BLaER1 treated with 17β-estradiol and CSF1 and Interleukin-3, amounts not matched to agents 10 nM and 100 nM (cell line): ENCODE measurements around the gene HLCS.

Source experiments
- H3K27ac ChIP-seq, 11 experiments: shearing (Covaris generic); formaldehyde crosslinking; 2 replicates each; pipeline ENCODE4 v1.8.1; 2022
- H3K27me3 ChIP-seq, 11 experiments: shearing (Covaris generic); formaldehyde crosslinking; 2 replicates each; pipeline ENCODE4 v1.8.1; 2022
- H3K36me3 ChIP-seq, 11 experiments: shearing (Covaris generic); formaldehyde crosslinking; 2 replicates each; pipeline ENCODE4 v1.8.1; 2022
- H3K4me1 ChIP-seq, 10 experiments: shearing (Covaris generic); formaldehyde crosslinking; 2 replicates each; pipeline ENCODE4 v1.8.1; 2022
- H3K4me2 ChIP-seq, 11 experiments: shearing (Covaris generic); formaldehyde crosslinking; 2 replicates each; pipeline ENCODE4 v1.8.1; 2022
- H3K4me3 ChIP-seq, 10 experiments: shearing (Covaris generic); formaldehyde crosslinking; 2 replicates each; pipeline ENCODE4 v1.8.1; 2022
- H3K9ac ChIP-seq, 11 experiments: shearing (Covaris generic); formaldehyde crosslinking; 2 replicates each; pipeline ENCODE4 v1.8.1; 2022
- H3K9me3 ChIP-seq, 11 experiments: shearing (Covaris generic); formaldehyde crosslinking; replicated peaks in 1 of 11; 2 replicates each; pipeline ENCODE4 v1.8.1; 2022
- H4K20me1 ChIP-seq, 11 experiments: shearing (Covaris generic); formaldehyde crosslinking; 2 replicates each; pipeline ENCODE4 v1.8.1; 2022
- Cebpa-rat ChIP-seq, 11 experiments: shearing (Covaris generic); IDR thresholded peaks; 2 replicates each; pipeline ENCODE4 v1.8.1; 2022

The HLCS gene

DNA sequence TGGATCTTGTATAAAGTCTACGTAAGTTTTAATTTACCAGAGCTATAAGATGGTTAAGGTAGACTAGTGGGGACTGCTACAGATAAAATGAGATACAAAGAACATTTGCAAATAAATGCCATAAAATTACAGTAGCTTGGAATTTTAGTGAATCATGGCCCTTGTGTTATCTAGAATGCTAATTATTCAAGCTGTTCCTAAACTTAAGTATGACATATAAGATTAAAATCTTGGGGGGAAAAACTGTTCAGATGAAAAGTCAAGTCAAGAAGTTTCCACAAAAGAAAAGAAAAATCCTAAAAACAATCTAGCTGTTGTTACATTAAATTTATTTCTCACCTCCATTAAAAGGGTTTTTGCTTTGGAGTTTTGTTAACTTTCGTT lies 215.9 kb downstream of the HLCS start:
- no peak for TF ChIP-seq Cebpa-rat (IDR thresholded peaks at IDR 0.05)
- no peak overlapping the region for H3K27ac ChIP-seq
- no peaks in the 10 kb centered on the region for H4K20me1 ChIP-seq
- H3K36me3 ChIP-seq, result peaks cover 0 to 28% (median 0%) of the 10 kb centered on the region in 11 experiments; a peak in 9 of 22 replicates
- H3K27me3 ChIP-seq, result peaks cover 9 to 30% (median 26%) of the 10 kb centered on the region in 11 experiments; a peak in 21 of 22 replicates
- peaks cover 0 to 10% (median 5%) of the 10 kb centered on the region in 11 experiments; a peak in 8 of 22 replicates for H3K9me3 ChIP-seq
- no peak overlapping the region for H3K4me2 ChIP-seq
- H3K4me3 ChIP-seq, result no peak overlapping the region
- peaks cover 7 to 11% (median 9%) of the 10 kb centered on the region in 10 experiments for H3K4me1 ChIP-seq
- H3K9ac ChIP-seq, result no peak overlapping the region

DNA sequence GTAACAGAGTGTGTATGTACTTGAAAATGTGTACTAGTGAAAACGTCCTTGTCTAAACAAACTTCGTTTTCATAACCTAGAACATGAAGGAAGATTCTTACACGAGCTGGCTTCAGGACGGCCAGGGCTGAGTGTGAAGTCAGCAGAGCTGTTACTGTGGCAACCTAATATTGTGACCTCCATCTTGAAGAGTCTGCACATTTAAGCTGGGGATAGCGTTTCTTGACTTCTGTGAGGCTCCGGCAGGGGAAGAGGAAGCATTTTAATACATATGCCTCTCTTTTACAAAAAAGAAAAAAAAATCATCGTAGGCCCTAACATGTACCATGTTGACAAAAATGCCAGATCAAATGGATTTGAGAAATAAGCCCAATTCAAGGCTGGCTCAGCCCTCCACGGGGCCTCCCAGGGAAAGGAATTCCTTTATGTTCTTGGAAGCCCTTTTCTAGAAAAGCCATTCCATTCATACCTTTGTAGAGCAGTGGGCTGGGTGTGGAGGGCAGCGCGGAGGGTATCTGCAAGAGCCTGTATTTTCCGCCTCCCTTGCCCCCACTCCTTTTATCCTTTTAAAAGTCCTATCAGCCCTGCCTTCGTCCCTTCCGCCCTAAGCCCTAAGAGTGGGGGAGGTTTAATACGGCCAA lies 216.4 kb downstream of the HLCS start:
- no peak overlapping the region for H3K4me3 ChIP-seq
- H3K27ac ChIP-seq, result no peak overlapping the region
- H3K9me3 ChIP-seq, result peaks cover 0 to 10% (median 5%) of the 10 kb centered on the region in 11 experiments; a peak in 8 of 22 replicates
- peaks cover 7 to 11% (median 9%) of the 10 kb centered on the region in 10 experiments for H3K4me1 ChIP-seq
- H3K27me3 ChIP-seq, result peaks cover 9 to 35% (median 30%) of the 10 kb centered on the region in 11 experiments; a peak in 21 of 22 replicates
- no peak overlapping the region for H3K9ac ChIP-seq
- TF ChIP-seq Cebpa-rat (IDR thresholded peaks at IDR 0.05), result no peak
- peaks cover 0 to 23% (median 0%) of the 10 kb centered on the region in 11 experiments; a peak in 8 of 22 replicates for H3K36me3 ChIP-seq
- H4K20me1 ChIP-seq, result no peaks in the 10 kb centered on the region
- H3K4me2 ChIP-seq, result no peak overlapping the region

DNA sequence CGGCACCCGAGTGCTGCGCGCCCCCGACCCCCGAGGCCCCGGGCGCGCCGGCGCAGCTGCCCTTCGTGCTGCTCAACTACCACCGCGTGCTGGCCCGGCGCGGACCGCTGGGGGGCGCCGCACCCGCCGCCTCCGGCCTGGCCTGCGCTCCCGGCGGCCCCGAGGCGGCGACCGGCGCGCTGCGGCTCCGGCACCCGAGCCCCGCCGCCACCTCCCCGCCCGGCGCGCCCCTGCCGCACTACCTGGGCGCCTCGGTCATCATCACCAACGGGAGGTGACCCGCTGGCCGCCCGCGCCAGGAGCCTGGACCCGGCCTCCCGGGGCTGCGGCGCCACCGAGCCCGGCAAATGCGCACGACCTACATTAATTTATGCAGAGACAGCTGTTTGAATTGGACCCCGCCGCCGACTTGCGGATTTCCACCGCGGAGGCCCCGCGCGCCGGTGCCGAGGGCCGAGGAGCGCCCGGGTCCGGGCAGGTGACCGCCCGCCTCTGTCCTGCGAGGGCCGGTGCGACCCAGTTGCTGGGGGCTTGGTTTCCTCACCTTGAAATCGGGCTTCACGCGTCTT lies 218.6 kb downstream of the HLCS start:
- peaks cover 0 to 10% (median 5%) of the 10 kb centered on the region in 11 experiments; a peak in 8 of 22 replicates for H3K9me3 ChIP-seq
- peaks cover 7 to 12% (median 9%) of the 10 kb centered on the region in 10 experiments for H3K4me1 ChIP-seq
- H3K4me3 ChIP-seq, result no peak overlapping the region
- H3K36me3 ChIP-seq, result peaks cover 0 to 5% (median 0%) of the 10 kb centered on the region in 11 experiments; a peak in 3 of 22 replicates
- H3K27me3 ChIP-seq, result peaks cover 9 to 39% (median 32%) of the 10 kb centered on the region in 11 experiments; a peak in 21 of 22 replicates
- TF ChIP-seq Cebpa-rat (IDR thresholded peaks at IDR 0.05), result no peak
- H3K9ac ChIP-seq, result no peak overlapping the region
- no peak overlapping the region for H3K4me2 ChIP-seq
- no peaks in the 10 kb centered on the region for H4K20me1 ChIP-seq
- no peak overlapping the region for H3K27ac ChIP-seq

DNA sequence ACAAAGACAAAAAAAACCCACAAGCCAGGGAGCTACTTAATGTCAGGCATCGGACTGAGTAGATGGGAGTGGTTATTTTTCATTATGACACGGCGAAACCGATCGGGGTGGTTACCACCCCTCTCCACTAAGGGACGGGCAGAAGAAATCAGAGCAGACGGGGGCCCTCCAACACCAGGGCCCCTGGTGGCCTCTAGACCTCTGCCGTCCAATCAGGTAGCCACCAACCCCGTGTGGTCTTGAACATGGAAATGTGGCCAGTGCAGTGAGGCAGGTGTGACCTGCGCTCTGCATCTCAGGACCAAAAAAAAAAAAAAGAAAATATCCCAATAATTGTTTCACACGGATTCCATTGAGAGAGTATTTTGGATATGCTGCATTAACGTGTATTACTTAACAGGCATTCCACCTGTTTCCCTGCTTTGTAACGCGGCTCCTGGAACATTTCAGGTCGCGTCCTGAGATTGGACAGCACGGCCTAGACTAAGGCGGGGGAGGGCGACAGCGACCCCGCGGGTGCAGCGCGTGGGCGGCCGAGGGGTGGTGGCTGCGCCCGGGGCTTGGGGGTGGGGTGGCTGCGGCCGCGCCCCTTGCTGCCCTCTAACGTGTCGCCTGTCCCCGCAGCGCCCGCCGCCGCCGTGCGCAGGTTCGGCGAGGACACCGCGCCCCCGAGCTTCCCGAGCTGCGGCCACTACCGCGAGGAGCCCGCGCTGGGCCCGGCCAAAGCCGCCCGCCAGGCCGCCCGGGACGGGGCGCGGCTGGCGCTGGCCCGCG lies 219.2 kb downstream of the HLCS start:
- Histone ChIP-seq H3K27ac (no peak overlapping the region), H3K9ac (no peak overlapping the region), H3K9me3 (peaks cover 0 to 10% (median 5%) of the 10 kb centered on the region in 11 experiments; a peak in 8 of 22 replicates), H3K4me2 (no peak overlapping the region), H3K4me3 (no peak overlapping the region), H3K36me3 (peaks cover 0 to 4% (median 0%) of the 10 kb centered on the region in 11 experiments; a peak in 2 of 22 replicates), H3K27me3 (peaks cover 9 to 39% (median 32%) of the 10 kb centered on the region in 11 experiments; a peak in 21 of 22 replicates), H4K20me1 (no peaks in the 10 kb centered on the region), H3K4me1 (peaks cover 7 to 12% (median 9%) of the 10 kb centered on the region in 10 experiments)
- no peak for TF ChIP-seq Cebpa-rat (IDR thresholded peaks at IDR 0.05)

DNA sequence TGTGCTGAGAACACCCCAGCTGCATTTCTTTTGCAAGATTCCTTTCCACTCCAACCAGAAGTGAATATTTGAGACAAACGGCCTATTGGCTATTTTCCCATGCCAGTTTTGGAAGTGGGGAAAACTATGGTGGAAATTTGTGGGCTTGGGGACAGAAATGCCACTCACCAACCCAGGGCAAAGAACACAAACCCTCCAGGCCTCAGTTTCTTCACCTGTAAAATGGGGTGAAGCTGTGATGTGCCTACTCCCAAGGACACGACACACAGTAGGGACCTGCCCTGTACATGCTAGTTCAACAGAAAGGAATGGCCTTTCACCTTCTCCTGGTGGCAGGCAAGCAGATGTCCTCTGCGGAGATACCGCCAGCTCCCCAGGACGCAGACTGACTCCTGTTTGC lies 221.0 kb downstream of the HLCS start:
- Histone ChIP-seq H3K36me3 (peaks cover 0 to 4% (median 0%) of the 10 kb centered on the region in 11 experiments; a peak in 2 of 22 replicates), H3K4me2 (no peak overlapping the region), H3K4me1 (0 out of 20 replicates have a peak, but pooled peaks cover 0 to 3% (median 0%) of the 10 kb centered on the region in 10 experiments), H3K27ac (no peak overlapping the region), H3K9ac (no peak overlapping the region), H3K4me3 (no peak overlapping the region), H3K27me3 (peaks cover 9 to 39% (median 32%) of the 10 kb centered on the region in 11 experiments; a peak in 21 of 22 replicates), H4K20me1 (no peaks in the 10 kb centered on the region), H3K9me3 (peaks cover 0 to 10% (median 5%) of the 10 kb centered on the region in 11 experiments; a peak in 8 of 22 replicates)
- no peak for TF ChIP-seq Cebpa-rat (IDR thresholded peaks at IDR 0.05)

DNA sequence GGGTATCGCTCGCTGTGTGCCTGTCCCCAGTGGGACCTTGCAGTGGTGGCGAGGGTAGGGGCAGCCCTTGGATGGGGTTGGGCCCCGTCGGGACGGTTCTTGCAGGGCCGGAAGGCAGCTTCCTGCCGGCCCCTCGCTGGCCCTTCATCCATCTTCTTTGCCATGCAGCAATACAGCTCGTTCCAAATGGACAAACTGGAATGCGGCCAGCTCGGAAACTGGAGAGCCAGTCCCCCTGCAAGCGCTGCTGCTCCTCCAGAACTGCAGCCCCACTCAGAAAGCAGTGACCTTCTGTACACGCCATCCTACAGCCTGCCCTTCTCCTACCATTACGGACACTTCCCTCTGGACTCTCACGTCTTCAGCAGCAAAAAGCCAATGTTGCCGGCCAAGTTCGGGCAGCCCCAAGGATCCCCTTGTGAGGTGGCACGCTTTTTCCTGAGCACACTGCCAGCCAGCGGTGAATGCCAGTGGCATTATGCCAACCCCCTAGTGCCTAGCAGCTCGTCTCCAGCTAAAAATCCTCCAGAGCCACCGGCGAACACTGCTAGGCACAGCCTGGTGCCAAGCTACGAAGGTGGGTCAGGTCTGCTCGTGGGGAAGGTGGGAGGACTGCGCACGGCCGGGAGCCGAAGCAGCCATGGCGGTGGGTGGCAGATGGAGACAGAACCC lies 221.8 kb downstream of the HLCS start:
- peaks cover 9 to 39% (median 32%) of the 10 kb centered on the region in 11 experiments; a peak in 21 of 22 replicates for H3K27me3 ChIP-seq
- peaks cover 0 to 10% (median 5%) of the 10 kb centered on the region in 11 experiments; a peak in 8 of 22 replicates for H3K9me3 ChIP-seq
- no peak for TF ChIP-seq Cebpa-rat (IDR thresholded peaks at IDR 0.05)
- 0 out of 20 replicates have a peak, but pooled peaks cover 0 to 3% (median 0%) of the 10 kb centered on the region in 10 experiments for H3K4me1 ChIP-seq
- H3K36me3 ChIP-seq, result peaks cover 0 to 4% (median 0%) of the 10 kb centered on the region in 11 experiments; a peak in 2 of 22 replicates
- H3K27ac ChIP-seq, result no peak overlapping the region
- no peak overlapping the region for H3K9ac ChIP-seq
- no peak overlapping the region for H3K4me2 ChIP-seq
- H3K4me3 ChIP-seq, result no peak overlapping the region
- H4K20me1 ChIP-seq, result no peaks in the 10 kb centered on the region

DNA sequence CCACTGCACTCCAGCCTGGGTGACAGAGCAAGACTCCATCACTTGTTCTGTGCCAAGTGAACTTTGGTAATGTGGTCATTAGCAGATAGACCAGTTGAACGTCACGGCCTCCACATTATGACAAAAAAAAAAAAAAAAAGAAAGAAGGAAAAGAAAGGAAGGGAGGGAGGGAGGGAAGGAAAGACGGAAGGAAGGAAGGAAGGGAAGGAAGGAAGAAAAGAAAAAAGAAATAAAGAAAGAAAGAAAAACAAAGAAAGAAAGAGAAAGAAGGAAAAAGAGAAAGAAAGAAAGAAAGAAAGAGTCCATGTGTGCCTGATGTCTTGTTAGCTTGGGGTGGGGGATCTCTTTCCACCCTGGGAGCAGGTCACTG lies 222.3 kb downstream of the HLCS start:
- no peak overlapping the region for H3K4me3 ChIP-seq
- H3K4me2 ChIP-seq, result no peak overlapping the region
- peaks cover 9 to 39% (median 32%) of the 10 kb centered on the region in 11 experiments; a peak in 21 of 22 replicates for H3K27me3 ChIP-seq
- no peak overlapping the region for H3K9ac ChIP-seq
- H3K36me3 ChIP-seq, result peaks cover 0 to 4% (median 0%) of the 10 kb centered on the region in 11 experiments; a peak in 2 of 22 replicates
- TF ChIP-seq Cebpa-rat (IDR thresholded peaks at IDR 0.05), result no peak
- peaks cover 0 to 10% (median 5%) of the 10 kb centered on the region in 11 experiments; a peak in 8 of 22 replicates for H3K9me3 ChIP-seq
- no peak overlapping the region for H3K27ac ChIP-seq
- 0 out of 20 replicates have a peak, but pooled peaks cover 0 to 3% (median 0%) of the 10 kb centered on the region in 10 experiments for H3K4me1 ChIP-seq
- no peaks in the 10 kb centered on the region for H4K20me1 ChIP-seq

DNA sequence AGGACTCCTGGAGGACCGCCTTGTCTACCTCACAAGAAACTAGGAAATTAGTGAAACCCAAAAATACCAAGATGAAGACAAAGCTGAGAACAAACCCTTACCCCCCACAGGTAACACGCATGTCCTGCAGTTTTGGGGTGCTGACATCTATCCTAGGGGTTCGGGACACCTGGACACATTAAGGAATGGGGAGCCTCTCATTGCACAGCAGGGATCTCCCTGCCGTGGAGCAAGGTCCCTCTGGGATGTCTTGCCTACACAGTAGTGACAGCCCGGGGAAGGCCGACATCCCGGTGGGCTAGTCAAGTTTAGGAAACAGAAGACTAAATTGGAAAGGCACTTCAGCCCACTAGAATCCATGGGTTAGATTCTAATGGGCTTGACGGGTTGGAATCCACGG lies 223.0 kb downstream of the HLCS start:
- no peak overlapping the region for H3K9ac ChIP-seq
- no peak overlapping the region for H3K27ac ChIP-seq

More for the DNA sequence above, 223.0 kb downstream of the HLCS start:
- Histone ChIP-seq H3K4me1 (peaks cover 0 to 3% (median 0%) of the 10 kb centered on the region in 10 experiments; a peak in 1 of 20 replicates), H3K9me3 (peaks cover 0 to 10% (median 5%) of the 10 kb centered on the region in 11 experiments; a peak in 8 of 22 replicates), H3K36me3 (peaks cover 0 to 4% (median 0%) of the 10 kb centered on the region in 11 experiments; a peak in 2 of 22 replicates), H4K20me1 (no peaks in the 10 kb centered on the region), H3K4me3 (no peak overlapping the region), H3K27me3 (peaks cover 9 to 39% (median 32%) of the 10 kb centered on the region in 11 experiments; a peak in 21 of 22 replicates), H3K4me2 (no peak overlapping the region)
- TF ChIP-seq Cebpa-rat (IDR thresholded peaks at IDR 0.05), result no peak
